Spleen (tissue), 7 donors: ENCODE data around the gene DSCAML1.

Source experiments
- POLR2A ChIP-seq, 3 donors: fragments of 450-650 bp; IDR thresholded peaks; one replicate each; pipeline ENCODE4 v1.5.1; 2017; ENCODE audit warnings: antibody characterized with exemption in 3 of 3, mild to moderate bottlenecking in 1 of 3
- TF ChIP-seq, protein P1 (sequence below), 11 experiments: fragments of 200-600 bp in 7 of 11; fragments of 450-650 bp in 4 of 11; sonication (generic) in 4 of 11; IDR thresholded peaks in 8 of 11; conservative IDR thresholded peaks in 3 of 11; 1 replicate in 7 of 11; 2 replicates in 4 of 11; pipeline versions ENCODE4 v1.4.0 to v1.8.0; 2016 to 2021; ENCODE audit warnings: antibody characterized with exemption in 11 of 11, inconsistent platforms in 4 of 11, mild to moderate bottlenecking in 1 of 11
- donor health status: DM: no; HTN: no; CAD: no; lungs with moderate emphysema.
- donor health status: DM: no; HTN: no; CAD: no.
- donor health status: DM: no; HTN: no; CAD: no.

GRCh38 chr11:117733316-117733715 lies 63.7 kb downstream of the DSCAML1 start:
- TF ChIP-seq, protein P1, sequence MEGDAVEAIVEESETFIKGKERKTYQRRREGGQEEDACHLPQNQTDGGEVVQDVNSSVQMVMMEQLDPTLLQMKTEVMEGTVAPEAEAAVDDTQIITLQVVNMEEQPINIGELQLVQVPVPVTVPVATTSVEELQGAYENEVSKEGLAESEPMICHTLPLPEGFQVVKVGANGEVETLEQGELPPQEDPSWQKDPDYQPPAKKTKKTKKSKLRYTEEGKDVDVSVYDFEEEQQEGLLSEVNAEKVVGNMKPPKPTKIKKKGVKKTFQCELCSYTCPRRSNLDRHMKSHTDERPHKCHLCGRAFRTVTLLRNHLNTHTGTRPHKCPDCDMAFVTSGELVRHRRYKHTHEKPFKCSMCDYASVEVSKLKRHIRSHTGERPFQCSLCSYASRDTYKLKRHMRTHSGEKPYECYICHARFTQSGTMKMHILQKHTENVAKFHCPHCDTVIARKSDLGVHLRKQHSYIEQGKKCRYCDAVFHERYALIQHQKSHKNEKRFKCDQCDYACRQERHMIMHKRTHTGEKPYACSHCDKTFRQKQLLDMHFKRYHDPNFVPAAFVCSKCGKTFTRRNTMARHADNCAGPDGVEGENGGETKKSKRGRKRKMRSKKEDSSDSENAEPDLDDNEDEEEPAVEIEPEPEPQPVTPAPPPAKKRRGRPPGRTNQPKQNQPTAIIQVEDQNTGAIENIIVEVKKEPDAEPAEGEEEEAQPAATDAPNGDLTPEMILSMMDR (IDR thresholded peaks at IDR 0.05 in 8 of 11, conservative IDR thresholded peaks at IDR 0.05 in 3 of 11): no peak
- no peak for TF ChIP-seq POLR2A (IDR thresholded peaks at IDR 0.05)
